Measurements from ENCODE around the gene FKBP11.

FKBP11 gene

DNA sequence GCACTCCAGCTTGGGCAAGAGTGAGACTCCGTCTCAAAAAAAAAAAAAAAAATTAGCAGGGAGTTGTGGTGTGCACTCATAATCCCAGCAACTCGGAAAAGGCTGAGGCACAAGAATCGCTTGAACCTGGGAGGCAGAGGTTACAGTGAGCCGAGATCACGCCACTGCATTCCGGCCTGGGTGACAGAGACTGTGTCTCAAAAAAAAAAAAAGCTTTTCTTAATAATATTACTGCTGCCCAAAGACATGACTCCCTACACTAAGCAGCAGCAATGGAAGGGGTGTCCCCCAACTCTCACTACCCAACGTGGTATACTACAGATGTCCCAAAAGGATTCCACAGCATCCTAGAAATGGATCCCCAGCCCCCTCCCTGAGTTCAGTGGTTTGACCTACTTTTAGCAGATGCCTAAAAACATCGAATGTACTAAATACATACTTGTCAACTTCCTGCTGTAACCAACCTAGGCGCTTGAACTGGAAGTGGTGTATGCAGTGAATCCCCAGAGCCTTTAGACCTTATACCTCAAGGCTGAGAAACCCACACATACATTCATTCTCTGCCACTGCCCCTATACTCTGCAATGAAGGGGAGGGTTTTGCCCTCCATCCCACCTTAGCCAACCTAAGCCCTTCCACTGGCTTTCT, 8.5 kb upstream of the FKBP11 start:
- Histone ChIP-seq H3K79me2 (ENCODE audit: low read length) (no peaks in the 10 kb centered on the region), H3K27me3 (ENCODE audit: low read depth, low read length) (no peaks in the 10 kb centered on the region), H3K4me1 (ENCODE audit: low read length) (no peaks in the 10 kb centered on the region), H3K27ac (ENCODE audit: low read length) (no peak overlapping the region), H3K4me3 (ENCODE audit: low read length) (no peak overlapping the region), H4K20me1 (ENCODE audit: insufficient read depth, low read length) (peaks cover 8% of the 10 kb centered on the region; the same call in 1 of the 2 replicates), H2AFZ (ENCODE audit: low read depth, low read length) (no peak overlapping the region), H3K9me3 (ENCODE audit: insufficient read depth, low read length) (no peaks in the 10 kb centered on the region), H3K36me3 (replicated peaks; ENCODE audit: low read depth, low read length) (peaks cover 29% of the 10 kb centered on the region), H3K4me2 (ENCODE audit: low read length) (no peak overlapping the region), H3K9ac (ENCODE audit: low read length) (no peak overlapping the region)
- no peak for TF ChIP-seq EZH2phosphoT487 (IDR thresholded peaks at IDR 0.05; ENCODE audit: low read depth)
- TF ChIP-seq, protein P1, sequence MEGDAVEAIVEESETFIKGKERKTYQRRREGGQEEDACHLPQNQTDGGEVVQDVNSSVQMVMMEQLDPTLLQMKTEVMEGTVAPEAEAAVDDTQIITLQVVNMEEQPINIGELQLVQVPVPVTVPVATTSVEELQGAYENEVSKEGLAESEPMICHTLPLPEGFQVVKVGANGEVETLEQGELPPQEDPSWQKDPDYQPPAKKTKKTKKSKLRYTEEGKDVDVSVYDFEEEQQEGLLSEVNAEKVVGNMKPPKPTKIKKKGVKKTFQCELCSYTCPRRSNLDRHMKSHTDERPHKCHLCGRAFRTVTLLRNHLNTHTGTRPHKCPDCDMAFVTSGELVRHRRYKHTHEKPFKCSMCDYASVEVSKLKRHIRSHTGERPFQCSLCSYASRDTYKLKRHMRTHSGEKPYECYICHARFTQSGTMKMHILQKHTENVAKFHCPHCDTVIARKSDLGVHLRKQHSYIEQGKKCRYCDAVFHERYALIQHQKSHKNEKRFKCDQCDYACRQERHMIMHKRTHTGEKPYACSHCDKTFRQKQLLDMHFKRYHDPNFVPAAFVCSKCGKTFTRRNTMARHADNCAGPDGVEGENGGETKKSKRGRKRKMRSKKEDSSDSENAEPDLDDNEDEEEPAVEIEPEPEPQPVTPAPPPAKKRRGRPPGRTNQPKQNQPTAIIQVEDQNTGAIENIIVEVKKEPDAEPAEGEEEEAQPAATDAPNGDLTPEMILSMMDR (IDR thresholded peaks at IDR 0.05; ENCODE audit: low read depth, low read length), result no peak

DNA sequence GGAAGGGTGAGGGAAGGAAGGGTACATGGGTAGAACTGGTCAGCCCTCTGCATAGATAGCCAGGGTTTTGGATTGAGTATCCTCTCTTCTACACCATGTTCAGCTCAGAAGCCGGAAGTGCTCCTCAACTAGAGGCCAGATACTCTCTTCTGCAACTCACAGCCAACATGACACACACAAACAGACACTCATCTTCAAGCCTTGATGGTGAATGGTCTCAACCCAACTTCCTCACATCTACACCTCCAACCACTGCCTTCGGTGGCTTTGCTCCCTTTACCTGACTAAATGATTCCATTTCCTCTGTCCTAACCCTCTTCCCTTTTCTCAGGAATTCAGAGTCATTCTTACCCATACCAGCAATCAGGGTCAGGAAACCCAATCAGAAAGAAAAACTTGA, 7.6 kb upstream of the FKBP11 start:
- Histone ChIP-seq H3K36me3 (replicated peaks; ENCODE audit: low read depth, low read length) (peaks cover 27% of the 10 kb centered on the region), H2AFZ (ENCODE audit: low read depth, low read length) (no peak overlapping the region), H3K9ac (ENCODE audit: low read length) (no peak overlapping the region), H3K4me1 (ENCODE audit: low read length) (no peaks in the 10 kb centered on the region), H3K79me2 (ENCODE audit: low read length) (no peaks in the 10 kb centered on the region), H3K27ac (ENCODE audit: low read length) (no peak overlapping the region), H3K4me2 (ENCODE audit: low read length) (no peak overlapping the region), H4K20me1 (ENCODE audit: insufficient read depth, low read length) (peaks cover 8% of the 10 kb centered on the region; the same call in 1 of the 2 replicates), H3K27me3 (ENCODE audit: low read depth, low read length) (no peaks in the 10 kb centered on the region), H3K4me3 (ENCODE audit: low read length) (no peak overlapping the region), H3K9me3 (ENCODE audit: insufficient read depth, low read length) (no peaks in the 10 kb centered on the region)
- TF ChIP-seq, protein P1 (IDR thresholded peaks at IDR 0.05; ENCODE audit: low read depth, low read length), result no peak
- TF ChIP-seq EZH2phosphoT487 (IDR thresholded peaks at IDR 0.05; ENCODE audit: low read depth), result no peak

DNA sequence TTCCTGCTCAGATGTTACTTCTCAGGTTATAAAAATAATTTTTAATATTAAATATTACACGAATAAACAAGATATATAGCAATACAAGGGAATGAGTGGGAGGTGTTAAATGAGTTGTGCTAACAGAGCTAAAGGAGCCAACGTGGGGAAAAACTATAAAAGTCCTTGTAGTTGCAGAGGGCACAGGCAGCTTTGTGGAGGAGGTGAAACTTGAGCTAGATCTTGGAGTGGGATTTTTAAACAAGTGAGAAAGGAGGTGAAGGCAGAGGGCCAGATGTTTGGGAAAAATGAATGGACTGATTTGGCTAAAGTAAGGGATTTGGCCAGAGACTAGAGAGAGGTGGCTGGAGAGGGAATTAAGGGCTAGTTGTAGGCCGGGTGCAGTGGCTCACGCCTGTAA, 5.2 kb upstream of the FKBP11 start:
- Histone ChIP-seq H3K4me2 (ENCODE audit: low read length) (no peak overlapping the region), H3K9me3 (ENCODE audit: insufficient read depth, low read length) (no peaks in the 10 kb centered on the region), H3K79me2 (ENCODE audit: low read length) (no peaks in the 10 kb centered on the region), H4K20me1 (ENCODE audit: insufficient read depth, low read length) (peaks cover 4% of the 10 kb centered on the region; the same call in 1 of the 2 replicates), H3K9ac (ENCODE audit: low read length) (no peak overlapping the region), H2AFZ (ENCODE audit: low read depth, low read length) (no peak overlapping the region), H3K27me3 (ENCODE audit: low read depth, low read length) (no peaks in the 10 kb centered on the region), H3K4me3 (ENCODE audit: low read length) (no peak overlapping the region), H3K36me3 (replicated peaks; ENCODE audit: low read depth, low read length) (peaks cover 21% of the 10 kb centered on the region), H3K4me1 (ENCODE audit: low read length) (peaks cover 5% of the 10 kb centered on the region), H3K27ac (ENCODE audit: low read length) (no peak overlapping the region)
- TF ChIP-seq EZH2phosphoT487 (IDR thresholded peaks at IDR 0.05; ENCODE audit: low read depth), result no peak
- TF ChIP-seq, protein P1 (IDR thresholded peaks at IDR 0.05; ENCODE audit: low read depth, low read length), result no peak

DNA sequence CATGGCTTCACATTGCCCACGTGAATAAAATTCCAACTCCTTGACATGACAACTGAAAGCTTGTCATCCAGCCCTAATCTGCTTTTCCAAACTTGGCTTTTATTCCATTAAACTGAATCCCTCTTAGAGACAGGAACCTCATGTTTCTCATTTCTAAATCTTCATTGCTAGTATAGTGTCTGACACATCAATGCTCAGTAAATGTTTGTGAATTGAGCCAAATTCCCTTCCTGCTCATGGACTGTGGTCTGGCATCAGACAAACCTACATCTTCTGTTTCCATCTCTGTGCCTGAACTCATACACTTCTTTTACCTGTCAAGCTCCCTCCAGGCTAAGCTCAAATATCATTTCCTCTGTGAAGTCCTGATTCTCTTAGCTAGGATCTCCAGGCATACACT, 4.3 kb upstream of the FKBP11 start:
- peaks cover 5% of the 10 kb centered on the region for H3K79me2 ChIP-seq (ENCODE audit: low read length)
- H3K27ac ChIP-seq (ENCODE audit: low read length), result no peak overlapping the region
- H3K27me3 ChIP-seq (ENCODE audit: low read depth, low read length), result no peaks in the 10 kb centered on the region
- TF ChIP-seq, protein P1 (IDR thresholded peaks at IDR 0.05; ENCODE audit: low read depth, low read length), result no peak
- TF ChIP-seq EZH2phosphoT487 (IDR thresholded peaks at IDR 0.05; ENCODE audit: low read depth), result no peak
- H3K36me3 ChIP-seq (replicated peaks; ENCODE audit: low read depth, low read length), result peaks cover 21% of the 10 kb centered on the region
- peaks cover 5% of the 10 kb centered on the region for H3K4me1 ChIP-seq (ENCODE audit: low read length)
- no peak overlapping the region for H3K9ac ChIP-seq (ENCODE audit: low read length)
- H3K9me3 ChIP-seq (ENCODE audit: insufficient read depth, low read length), result no peaks in the 10 kb centered on the region
- H4K20me1 ChIP-seq (ENCODE audit: insufficient read depth, low read length), result peaks cover 4% of the 10 kb centered on the region; the same call in 1 of the 2 replicates
- no peak overlapping the region for H3K4me2 ChIP-seq (ENCODE audit: low read length)
- H2AFZ ChIP-seq (ENCODE audit: low read depth, low read length), result no peak overlapping the region
- no peak overlapping the region for H3K4me3 ChIP-seq (ENCODE audit: low read length)

All from OCI-LY3 (cell line).